CD4-positive, alpha-beta T cell treated with Interleukin-1 beta for 1 hour (primary cell): ENCODE measurements around the gene ARFGEF3.

Experiments
- DNase-seq, 2 donors: peaks; one replicate each; pipeline ENCODE4 v3.0.0-alpha.2; 2020 to 2022

The ARFGEF3 gene

GRCh38 chr6:138162111-138162954 is 594 bp downstream of the ARFGEF3 start:
- no peak for DNase-seq

GRCh38 chr6:138162955-138163575 is 1.3 kb downstream of the ARFGEF3 start:
- DNase-seq = no peak

GRCh38 chr6:138175596-138175995 is 13.9 kb downstream of the ARFGEF3 start:
- no peak for DNase-seq

- no peak for DNase-seq
These were observed 15.0 kb downstream of the ARFGEF3 start for GRCh38 chr6:138176652-138177232.

- DNase-seq = no peak
These were observed 21.4 kb downstream of the ARFGEF3 start for GRCh38 chr6:138182939-138183789.

- DNase-seq = no peak
These were observed 22.0 kb downstream of the ARFGEF3 start for GRCh38 chr6:138183790-138184134.

GRCh38 chr6:138184230-138184629 is 22.5 kb downstream of the ARFGEF3 start:
- DNase-seq = no peak

GRCh38 chr6:138187156-138187555 is 25.4 kb downstream of the ARFGEF3 start:
- DNase-seq = no peak

- DNase-seq = no peak
These were observed 26.7 kb downstream of the ARFGEF3 start for GRCh38 chr6:138188278-138188941.

- DNase-seq = no peak
These were observed 32.5 kb downstream of the ARFGEF3 start for GRCh38 chr6:138194287-138194686.

- no peak for DNase-seq
These were observed 34.5 kb downstream of the ARFGEF3 start for GRCh38 chr6:138196122-138196738.

- DNase-seq = no peak
These were observed 35.8 kb downstream of the ARFGEF3 start for GRCh38 chr6:138197570-138197969.

GRCh38 chr6:138198430-138199091 is 36.8 kb downstream of the ARFGEF3 start:
- DNase-seq = no peak

- DNase-seq = no peak
These were observed 40.1 kb downstream of the ARFGEF3 start for GRCh38 chr6:138201836-138202235.

- no peak for DNase-seq
These were observed 41.6 kb downstream of the ARFGEF3 start for GRCh38 chr6:138203315-138203714.

- DNase-seq = no peak
These were observed 42.6 kb downstream of the ARFGEF3 start for GRCh38 chr6:138204303-138204702.

- no peak for DNase-seq
These were observed 43.1 kb downstream of the ARFGEF3 start for GRCh38 chr6:138204792-138205384.

GRCh38 chr6:138205437-138206094 is 43.8 kb downstream of the ARFGEF3 start:
- DNase-seq = no peak

- DNase-seq = no peak
These were observed 45.1 kb downstream of the ARFGEF3 start for GRCh38 chr6:138206862-138207261.

GRCh38 chr6:138211048-138211581 is 49.4 kb downstream of the ARFGEF3 start:
- no peak for DNase-seq
